Measurements from ENCODE around the gene KMT2E. TPM values are rescaled to one million over a fixed set of nuclear protein-coding genes. Genes with fewer than 3 reads are reported as not detected.

KMT2E gene
- total RNA-seq, 1 donor from 2014 or later: 75.6 TPM

- DNase-seq (ENCODE audit: extremely low spot score, unreplicated experiment): no peak
- Mint-ChIP-seq H3K36me3 (ENCODE audit: unreplicated experiment) (peaks cover 35% of the 10 kb centered on the region), H3K27ac (ENCODE audit: unreplicated experiment) (no peak overlapping the region), H3K9me3 (ENCODE audit: unreplicated experiment) (no peaks in the 10 kb centered on the region), H3K4me3 (ENCODE audit: unreplicated experiment) (no peak overlapping the region), H3K4me1 (ENCODE audit: unreplicated experiment) (peaks cover 24% of the 10 kb centered on the region), H3K27me3 (ENCODE audit: unreplicated experiment) (no peaks in the 10 kb centered on the region)
- no peak for TF ChIP-seq CTCF (IDR thresholded peaks at IDR 0.05)
These were observed 82.3 kb downstream of the KMT2E start for GRCh38 chr7:105096306-105096705.

GRCh38 chr7:105097619-105098018, 83.6 kb downstream of the KMT2E start:
- TF ChIP-seq CTCF (IDR thresholded peaks at IDR 0.05): no peak
- peaks cover 24% of the 10 kb centered on the region for H3K4me1 Mint-ChIP-seq (ENCODE audit: unreplicated experiment)

GRCh38 chr7:105098863-105099515, 85.0 kb downstream of the KMT2E start:
- Mint-ChIP-seq H3K9me3 (ENCODE audit: unreplicated experiment) (no peaks in the 10 kb centered on the region), H3K36me3 (ENCODE audit: unreplicated experiment) (peaks cover 30% of the 10 kb centered on the region), H3K4me3 (ENCODE audit: unreplicated experiment) (no peak overlapping the region), H3K4me1 (ENCODE audit: unreplicated experiment) (peaks cover 31% of the 10 kb centered on the region), H3K27ac (ENCODE audit: unreplicated experiment) (peak overlapping the region; percentile 34), H3K27me3 (ENCODE audit: unreplicated experiment) (no peaks in the 10 kb centered on the region)
- DNase-seq (ENCODE audit: extremely low spot score, unreplicated experiment): no peak
- no peak for TF ChIP-seq CTCF (IDR thresholded peaks at IDR 0.05)

More at GRCh38 chr7:105097619-105098018, 83.6 kb downstream of the KMT2E start:
- Mint-ChIP-seq H3K36me3 (ENCODE audit: unreplicated experiment) (peaks cover 30% of the 10 kb centered on the region), H3K27ac (ENCODE audit: unreplicated experiment) (peak overlapping the region; percentile 42), H3K9me3 (ENCODE audit: unreplicated experiment) (no peaks in the 10 kb centered on the region), H3K27me3 (ENCODE audit: unreplicated experiment) (no peaks in the 10 kb centered on the region), H3K4me3 (ENCODE audit: unreplicated experiment) (no peak overlapping the region)
- no peak for DNase-seq (ENCODE audit: extremely low spot score, unreplicated experiment)

- H3K27me3 Mint-ChIP-seq (ENCODE audit: unreplicated experiment): no peaks in the 10 kb centered on the region
- no peak overlapping the region for H3K27ac Mint-ChIP-seq (ENCODE audit: unreplicated experiment)
- peaks cover 31% of the 10 kb centered on the region for H3K4me1 Mint-ChIP-seq (ENCODE audit: unreplicated experiment)
- no peak for DNase-seq (ENCODE audit: extremely low spot score, unreplicated experiment)
- no peaks in the 10 kb centered on the region for H3K9me3 Mint-ChIP-seq (ENCODE audit: unreplicated experiment)
- no peak overlapping the region for H3K4me3 Mint-ChIP-seq (ENCODE audit: unreplicated experiment)
- no peak for TF ChIP-seq CTCF (IDR thresholded peaks at IDR 0.05)
- peaks cover 45% of the 10 kb centered on the region for H3K36me3 Mint-ChIP-seq (ENCODE audit: unreplicated experiment)
These were observed 87.9 kb downstream of the KMT2E start for GRCh38 chr7:105101864-105102263.

- no peak for DNase-seq (ENCODE audit: extremely low spot score, unreplicated experiment)
- Mint-ChIP-seq H3K9me3 (ENCODE audit: unreplicated experiment) (no peaks in the 10 kb centered on the region), H3K4me1 (ENCODE audit: unreplicated experiment) (peaks cover 23% of the 10 kb centered on the region), H3K27me3 (ENCODE audit: unreplicated experiment) (no peaks in the 10 kb centered on the region), H3K36me3 (ENCODE audit: unreplicated experiment) (peaks cover 51% of the 10 kb centered on the region), H3K4me3 (ENCODE audit: unreplicated experiment) (no peak overlapping the region), H3K27ac (ENCODE audit: unreplicated experiment) (peak overlapping the region; percentile 21)
- no peak for TF ChIP-seq CTCF (IDR thresholded peaks at IDR 0.05)
These were observed 88.8 kb downstream of the KMT2E start for GRCh38 chr7:105102557-105103352.
